HG02798 (cell line): Measurements from ENCODE around the gene CAMK1.
"Not testable (repeated sequence)": the region's sequence is repeated elsewhere in the genome, so short reads cannot be mapped to it uniquely, and the experiment has no call there.

ENCODE experiments used
- ATAC-seq: cut with Tn5 transposase; IDR thresholded peaks from one replicate; pipeline ENCODE4 v1.9.1; 2021; ENCODE audit warnings: mild to moderate bottlenecking; ENCODE audit not compliant: unreplicated experiment, poor library complexity

Gene CAMK1

GRCh38 chr3:9778143-9779074 lies 8.7 kb upstream of the CAMK1 start:
- ATAC-seq: no peak

GRCh38 chr3:9777694-9778021 lies 7.9 kb upstream of the CAMK1 start:
- no peak for ATAC-seq

- no peak for ATAC-seq
Measured at GRCh38 chr3:9776896-9777693, 7.3 kb upstream of the CAMK1 start.

- ATAC-seq: not testable (repeated sequence)
Measured at GRCh38 chr3:9771007-9771406, 1.3 kb upstream of the CAMK1 start.

- ATAC-seq: no peak
Measured at GRCh38 chr3:9770276-9770812, 597 bp upstream of the CAMK1 start.

GRCh38 chr3:9769012-9769411 lies 735 bp downstream of the CAMK1 start:
- ATAC-seq: no peak

GRCh38 chr3:9768141-9768775 lies 1.5 kb downstream of the CAMK1 start:
- no peak for ATAC-seq

GRCh38 chr3:9767418-9767817 lies 2.3 kb downstream of the CAMK1 start:
- ATAC-seq: no peak

- no peak for ATAC-seq
Measured at GRCh38 chr3:9765865-9766264, 3.9 kb downstream of the CAMK1 start.

- no peak for ATAC-seq
Measured at GRCh38 chr3:9762871-9763270, 6.9 kb downstream of the CAMK1 start.

GRCh38 chr3:9761919-9762318 lies 7.8 kb downstream of the CAMK1 start:
- ATAC-seq: no peak

GRCh38 chr3:9760779-9761505 lies 8.8 kb downstream of the CAMK1 start:
- no peak for ATAC-seq

GRCh38 chr3:9757427-9757826 lies 12.3 kb downstream of the CAMK1 start:
- ATAC-seq: no peak

GRCh38 chr3:9754678-9755077 lies 15.1 kb downstream of the CAMK1 start:
- ATAC-seq: no peak

GRCh38 chr3:9750556-9751411 lies 19.0 kb downstream of the CAMK1 start:
- no peak for ATAC-seq

GRCh38 chr3:9749645-9750555 lies 19.8 kb downstream of the CAMK1 start, which contains the start of gene OGG1:
Gene OGG1 (plus strand): TSS chr3:9749952. CDS start chr3:9750287, 335 bp downstream.
- peak; percentile 92 for ATAC-seq

GRCh38 chr3:9749296-9749644 lies 20.5 kb downstream of the CAMK1 start:
- ATAC-seq: no peak

GRCh38 chr3:9748031-9748430 lies 21.7 kb downstream of the CAMK1 start:
- no peak for ATAC-seq
